VCaP (cell line): ENCODE measurements around the gene TMEM217.

ENCODE experiments used
- H3K27ac ChIP-seq: fragments of 450-650 bp; 2 replicates; pipeline ENCODE4 v1.5.1; 2017
- CTCF ChIP-seq: fragments of 450-650 bp; conservative IDR thresholded peaks from 2 replicates; pipeline ENCODE4 v1.5.1; 2017; ENCODE audit warnings: mild to moderate bottlenecking, moderate library complexity

Gene TMEM217

GRCh38 chr6:37209461-37210205 lies 48.3 kb downstream of the TMEM217 start:
- no peak for TF ChIP-seq CTCF
- H3K27ac ChIP-seq: no peak overlapping the region

- no peak for TF ChIP-seq CTCF
- no peak overlapping the region for H3K27ac ChIP-seq
These were observed 49.2 kb downstream of the TMEM217 start for GRCh38 chr6:37208793-37209192.

GRCh38 chr6:37207903-37208456 lies 50.0 kb downstream of the TMEM217 start:
- TF ChIP-seq CTCF: peak; percentile 77
- H3K27ac ChIP-seq: no peak overlapping the region

GRCh38 chr6:37206622-37207021 lies 51.3 kb downstream of the TMEM217 start:
- no peak for TF ChIP-seq CTCF
- no peak overlapping the region for H3K27ac ChIP-seq

GRCh38 chr6:37205997-37206340 lies 52.0 kb downstream of the TMEM217 start:
- no peak for TF ChIP-seq CTCF
- no peak overlapping the region for H3K27ac ChIP-seq

- no peak overlapping the region for H3K27ac ChIP-seq
- no peak for TF ChIP-seq CTCF
These were observed 52.6 kb downstream of the TMEM217 start for GRCh38 chr6:37205175-37205996.

- no peak overlapping the region for H3K27ac ChIP-seq
- TF ChIP-seq CTCF: no peak
These were observed 53.8 kb downstream of the TMEM217 start for GRCh38 chr6:37204014-37204751.
